Measurements from ENCODE around the gene RFPL1.

- TF ChIP-seq, protein P1, sequence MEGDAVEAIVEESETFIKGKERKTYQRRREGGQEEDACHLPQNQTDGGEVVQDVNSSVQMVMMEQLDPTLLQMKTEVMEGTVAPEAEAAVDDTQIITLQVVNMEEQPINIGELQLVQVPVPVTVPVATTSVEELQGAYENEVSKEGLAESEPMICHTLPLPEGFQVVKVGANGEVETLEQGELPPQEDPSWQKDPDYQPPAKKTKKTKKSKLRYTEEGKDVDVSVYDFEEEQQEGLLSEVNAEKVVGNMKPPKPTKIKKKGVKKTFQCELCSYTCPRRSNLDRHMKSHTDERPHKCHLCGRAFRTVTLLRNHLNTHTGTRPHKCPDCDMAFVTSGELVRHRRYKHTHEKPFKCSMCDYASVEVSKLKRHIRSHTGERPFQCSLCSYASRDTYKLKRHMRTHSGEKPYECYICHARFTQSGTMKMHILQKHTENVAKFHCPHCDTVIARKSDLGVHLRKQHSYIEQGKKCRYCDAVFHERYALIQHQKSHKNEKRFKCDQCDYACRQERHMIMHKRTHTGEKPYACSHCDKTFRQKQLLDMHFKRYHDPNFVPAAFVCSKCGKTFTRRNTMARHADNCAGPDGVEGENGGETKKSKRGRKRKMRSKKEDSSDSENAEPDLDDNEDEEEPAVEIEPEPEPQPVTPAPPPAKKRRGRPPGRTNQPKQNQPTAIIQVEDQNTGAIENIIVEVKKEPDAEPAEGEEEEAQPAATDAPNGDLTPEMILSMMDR (IDR thresholded peaks at IDR 0.05): no peak
- TF ChIP-seq POLR2A (IDR thresholded peaks at IDR 0.05) (no peak), POLR2AphosphoS5 (IDR thresholded peaks at IDR 0.05) (no peak)
Observed at GRCh38 chr22:29459773-29460172, 21.4 kb downstream of the RFPL1 start.
